ENCODE measurements around the gene NPC1.
"Not testable (repeated sequence)": the region's sequence is repeated elsewhere in the genome, so short reads cannot be mapped to it uniquely, and the experiment has no call there.

NPC1 gene

DNA sequence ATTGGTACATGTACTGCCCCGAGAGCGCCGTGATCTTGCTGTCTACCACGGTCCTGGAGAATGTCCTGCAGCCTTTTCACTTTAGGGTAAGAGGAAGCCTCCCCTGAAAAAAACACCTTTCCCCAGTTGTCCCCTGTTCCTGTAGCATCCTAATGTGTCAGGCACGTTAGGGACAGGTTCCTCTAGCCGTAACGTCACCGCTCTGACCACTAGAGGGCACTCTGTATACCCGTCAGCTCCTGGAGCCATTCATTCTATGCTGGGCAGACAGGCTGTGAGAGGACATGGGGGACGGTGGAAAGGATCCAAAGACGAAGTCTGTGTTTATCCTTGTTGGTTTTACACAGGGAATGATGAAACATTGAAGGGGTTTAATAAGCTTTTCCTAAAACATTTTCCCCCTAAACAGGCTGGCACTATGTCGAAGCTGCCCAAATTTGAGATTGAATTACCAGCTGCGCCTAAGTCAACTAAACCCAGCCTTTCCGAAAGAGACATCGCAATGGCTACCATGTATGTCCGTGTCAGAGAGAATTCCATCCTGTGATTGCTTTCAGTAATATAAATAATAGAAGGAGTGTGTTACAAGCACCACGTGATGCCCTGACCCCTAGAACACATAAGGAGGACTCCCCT lies 70.3 kb downstream of the NPC1 start:
- no peak for DNase-seq

GRCh38 chr18:23512641-23513040 lies 73.7 kb downstream of the NPC1 start:
- DNase-seq: no peak

- DNase-seq: not testable (repeated sequence)
Measured at GRCh38 chr18:23512216-23512615, 74.1 kb downstream of the NPC1 start.

DNA sequence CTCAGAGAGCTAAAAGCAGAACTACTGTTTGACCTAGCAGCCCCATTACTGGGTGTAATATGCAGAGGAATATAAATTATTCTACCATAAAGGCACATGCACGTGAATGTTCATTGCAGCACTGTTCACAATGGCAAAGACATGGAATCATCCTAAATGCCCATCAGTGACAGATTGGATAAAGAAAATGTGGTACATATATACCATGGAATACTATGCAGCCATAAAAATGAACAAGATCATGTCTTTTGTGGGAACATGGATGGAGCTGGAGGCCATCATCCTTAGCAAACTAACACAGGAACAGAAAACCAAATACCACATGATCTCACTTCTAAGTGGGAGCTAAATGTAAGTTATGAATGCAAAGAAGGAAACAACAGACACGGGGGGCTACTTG lies 75.4 kb downstream of the NPC1 start:
- DNase-seq: not testable (repeated sequence)

- no peak for DNase-seq
Measured at GRCh38 chr18:23506393-23506792, 79.9 kb downstream of the NPC1 start.

DNA sequence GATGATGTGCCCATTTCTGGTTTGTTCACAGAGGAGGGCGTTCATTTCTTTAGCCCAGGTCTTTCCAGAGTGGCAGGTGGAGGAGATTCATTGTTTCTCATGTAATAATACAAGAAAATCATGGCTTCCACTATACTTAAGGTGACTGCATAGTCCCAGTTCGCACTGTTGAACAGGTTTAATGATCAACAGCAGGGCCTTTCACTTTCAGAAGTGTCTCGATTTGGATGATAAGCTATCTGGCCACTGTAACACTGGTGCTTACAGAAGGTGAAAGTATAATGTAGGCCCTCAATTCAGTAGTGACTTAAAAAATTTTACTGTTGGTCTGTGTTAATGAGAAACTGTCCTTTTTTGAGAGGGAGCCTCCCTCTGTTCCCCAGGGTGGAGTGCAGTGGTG lies 81.6 kb downstream of the NPC1 start:
- no peak for DNase-seq

GRCh38 chr18:23503963-23504344 lies 82.4 kb downstream of the NPC1 start:
- DNase-seq: no peak

DNA sequence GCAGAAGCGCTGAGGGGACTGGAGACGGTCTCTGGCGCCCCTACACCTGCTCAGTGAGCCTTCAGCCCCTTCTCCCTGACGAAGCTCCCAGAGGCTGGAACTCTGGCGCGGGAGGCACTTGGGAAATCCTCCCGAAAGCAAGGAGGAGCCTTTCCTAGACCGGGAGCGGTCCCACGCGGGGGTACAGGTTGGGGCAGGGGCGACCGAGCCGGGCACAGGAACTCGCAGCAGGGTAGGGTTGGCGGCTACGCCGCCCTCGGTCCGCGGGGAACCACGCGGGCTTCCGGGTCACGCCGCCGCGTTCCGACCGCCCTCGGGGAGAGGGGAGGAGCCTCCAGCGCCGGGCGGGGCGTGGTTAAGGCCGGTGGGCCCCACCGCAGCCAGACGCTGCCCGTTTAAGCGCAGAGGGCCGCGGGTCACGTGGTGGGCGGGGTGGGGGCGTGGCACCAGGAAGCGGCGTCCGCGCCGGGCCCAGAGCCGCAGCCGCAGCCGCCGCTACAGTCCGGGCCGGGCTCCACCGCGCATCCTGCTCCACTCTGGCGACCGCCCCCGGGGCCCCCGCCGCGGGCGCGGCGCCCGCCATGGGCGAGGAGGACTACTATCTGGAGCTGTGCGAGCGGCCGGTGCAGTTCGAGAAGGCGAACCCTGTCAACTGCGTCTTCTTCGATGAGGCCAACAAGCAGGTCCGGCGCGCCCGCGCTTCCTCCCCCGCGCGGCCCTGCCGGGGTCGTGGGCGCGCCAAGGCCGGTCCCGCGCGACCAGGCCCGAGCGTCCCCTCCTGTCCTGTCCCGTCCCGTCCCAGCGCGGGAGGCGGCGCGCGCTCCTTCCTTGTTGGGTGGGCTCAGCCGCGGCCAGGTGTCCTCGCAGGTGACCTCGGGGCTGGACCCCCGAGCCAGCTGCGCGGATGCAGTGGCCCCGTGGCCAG lies 83.0 kb downstream of the NPC1 start, which contains the start of gene RMC1:
TSS of gene RMC1 (plus strand) at position 474 of the 925 bp plus-strand sequence. CDS start at position 582, 108 bp downstream.
- DNase-seq: peak; percentile 74

DNA sequence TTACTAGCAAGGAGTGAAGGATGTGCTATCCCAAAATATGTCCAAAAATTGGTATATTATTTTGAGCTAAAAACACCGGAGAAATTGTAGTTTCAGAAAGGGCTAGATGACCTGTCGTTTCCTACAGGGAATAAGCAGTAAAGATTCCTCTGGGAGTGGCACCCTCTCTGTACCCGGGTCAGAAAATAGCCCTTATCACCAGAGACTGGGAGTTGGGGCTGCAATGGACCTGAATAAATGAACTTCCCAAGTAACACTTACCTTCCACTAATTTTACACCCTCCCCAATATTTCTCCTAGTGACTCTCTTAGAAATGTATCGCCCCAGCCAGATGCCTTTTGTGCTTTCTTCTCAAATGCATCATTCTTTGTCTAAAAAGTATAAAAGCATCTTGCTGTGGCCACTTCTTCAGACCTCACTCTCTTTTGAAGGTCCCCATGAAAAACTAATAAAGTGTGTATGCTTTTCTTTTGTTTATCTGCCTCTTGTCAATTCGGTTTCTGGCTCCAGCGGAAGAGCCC lies 83.7 kb downstream of the NPC1 start:
- DNase-seq: no peak

GRCh38 chr18:23501626-23502025 lies 84.7 kb downstream of the NPC1 start:
- no peak for DNase-seq

GRCh38 chr18:23499291-23499781 lies 87.0 kb downstream of the NPC1 start:
- no peak for DNase-seq

GRCh38 chr18:23498877-23499276 lies 87.4 kb downstream of the NPC1 start:
- DNase-seq: no peak

- no peak for DNase-seq
Measured at GRCh38 chr18:23498117-23498516, 88.2 kb downstream of the NPC1 start.

DNA sequence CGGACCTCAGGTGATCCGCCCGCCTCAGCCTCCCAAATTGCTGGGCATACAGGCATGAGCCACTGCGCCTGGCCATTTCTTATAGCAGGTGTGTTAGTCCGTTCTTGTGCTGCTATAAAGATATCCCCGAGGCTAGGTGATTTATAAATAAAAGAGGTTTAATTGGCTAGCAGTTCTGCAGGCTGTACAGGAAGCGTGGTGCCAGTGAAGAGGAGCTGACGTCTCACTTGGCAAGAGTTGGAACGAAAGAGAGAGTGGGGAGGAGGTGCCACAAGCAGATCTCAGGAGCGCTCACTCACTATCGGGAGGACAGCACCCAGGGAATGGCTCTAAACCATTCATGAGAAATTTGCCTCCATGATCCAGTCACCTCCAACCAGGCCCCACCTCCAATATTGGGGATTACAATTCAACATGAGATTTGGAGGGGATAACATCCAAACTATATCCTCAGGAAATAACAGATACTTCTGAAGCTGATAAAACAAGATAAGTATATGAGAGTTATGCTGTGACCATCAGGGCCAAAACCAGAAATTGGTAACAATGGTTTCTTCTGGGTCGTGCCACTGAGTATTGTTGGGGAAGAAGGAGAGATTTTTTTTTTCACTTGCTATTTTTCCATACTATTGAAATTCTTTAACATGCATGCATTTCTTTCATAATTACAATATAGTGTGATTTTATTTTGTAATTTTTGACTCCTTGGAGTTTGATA lies 90.4 kb downstream of the NPC1 start:
- no peak for DNase-seq

GRCh38 chr18:23494992-23495391 lies 91.3 kb downstream of the NPC1 start:
- no peak for DNase-seq

- DNase-seq: no peak
Measured at GRCh38 chr18:23493654-23494053, 92.7 kb downstream of the NPC1 start.

DNA sequence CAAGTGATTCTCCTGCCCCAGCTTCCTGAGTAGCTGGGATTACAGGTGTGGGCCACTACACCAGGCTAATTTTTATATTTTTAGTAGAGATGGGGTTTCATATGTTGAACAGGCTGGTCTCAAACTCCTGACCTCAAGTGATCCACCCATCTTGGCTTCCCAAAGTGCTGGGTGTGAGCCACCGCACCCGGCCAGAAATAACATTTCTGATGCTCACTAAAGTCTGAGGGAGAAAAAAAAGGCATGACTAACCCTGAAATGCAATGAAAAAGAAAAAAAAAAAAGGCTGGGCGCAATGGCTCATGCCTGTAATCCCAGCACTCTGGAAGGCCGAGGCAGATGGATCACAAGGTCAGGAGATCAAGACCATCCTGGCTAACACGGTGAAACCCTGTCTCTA lies 96.7 kb downstream of the NPC1 start:
- DNase-seq: not testable (repeated sequence)

DNA sequence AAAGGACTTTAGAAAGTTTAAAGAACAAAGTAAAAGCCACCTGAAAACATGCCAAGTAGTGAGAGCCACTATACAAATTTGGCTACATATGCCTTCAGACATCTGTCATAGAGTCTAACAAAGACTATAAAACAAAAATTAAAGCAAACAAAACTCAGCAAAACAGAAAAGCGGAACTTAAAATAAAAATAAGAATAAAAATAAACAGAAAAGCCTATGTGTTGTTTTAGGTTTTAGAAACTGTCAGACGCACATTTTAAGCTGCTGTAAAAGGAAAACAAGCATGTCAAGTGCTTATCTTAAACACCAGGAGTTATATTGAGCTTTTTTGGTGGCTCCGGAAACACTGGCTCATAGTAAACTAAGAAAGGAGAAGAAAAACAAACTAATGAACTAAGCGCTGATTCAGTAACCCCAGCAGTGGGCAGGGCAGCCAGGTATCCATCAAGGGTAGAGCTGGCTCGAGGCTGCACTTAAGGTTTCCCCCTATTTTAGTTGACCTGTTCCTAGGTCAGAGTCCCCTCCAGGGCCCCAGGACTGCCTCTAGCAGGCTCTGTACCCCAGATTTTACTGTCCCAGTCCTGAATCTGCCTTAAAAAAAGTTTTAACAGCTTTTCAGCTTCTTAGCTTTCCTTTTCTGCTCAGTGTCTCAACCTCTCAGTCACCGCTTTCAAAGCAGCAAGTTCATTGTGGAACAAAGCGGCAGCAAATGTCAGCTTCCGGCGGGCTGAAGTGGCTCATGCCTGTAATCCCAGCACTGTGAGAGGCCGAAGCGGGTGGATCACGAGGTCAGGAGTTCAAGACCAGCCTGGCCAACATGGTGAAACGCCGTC lies 98.4 kb downstream of the NPC1 start:
- DNase-seq: no peak

DNA sequence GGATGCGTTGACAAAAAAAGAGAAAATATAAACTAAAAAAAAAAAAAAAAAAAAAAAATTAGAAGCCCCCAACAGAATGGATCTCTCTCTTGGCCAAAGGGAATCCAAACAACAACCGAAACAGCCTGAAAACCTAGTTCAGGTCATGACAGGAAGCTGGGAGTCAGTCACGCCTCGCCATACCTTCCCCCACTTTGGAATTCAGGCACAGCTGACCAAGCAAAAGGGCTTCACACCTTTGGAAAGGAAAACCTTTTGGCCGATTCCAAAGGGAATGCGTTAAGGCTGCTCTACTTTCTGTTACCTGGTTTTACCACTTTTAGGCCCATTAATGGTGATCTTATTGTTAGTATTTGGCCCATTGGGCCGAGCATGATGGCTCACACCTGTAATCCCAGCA lies 100.9 kb downstream of the NPC1 start:
- DNase-seq: no peak

- DNase-seq: no peak
Measured at GRCh38 chr18:23484561-23485182, 101.6 kb downstream of the NPC1 start.

Data from NCI-H1417 treated with DMSO at 0.1 percent for 48 hours (cell line).